Kidney (tissue), 14 donors: ENCODE results near the gene TFDP1. TPM values are rescaled to one million over a fixed set of nuclear protein-coding genes. Genes with fewer than 3 reads are reported as not detected.

ENCODE experiments used
- DNase-seq, 5 donors: peaks; one replicate each; pipeline ENCODE4 v3.0.0-alpha.2; 2013 to 2020
- FAIRE-seq: peaks from 2 replicates; lab custom pipeline; 2012; peaks lifted over from hg19 to GRCh38; lab: Jason Lieb, UNC
- H3K27ac ChIP-seq, 2 donors: one replicate each; pipeline ENCODE4 v1.7.0; 2013; ENCODE audit warnings: low read depth in 2 of 2, low read length in 2 of 2, inconsistent platforms in 1 of 2
- H3K27me3 ChIP-seq: one replicate; pipeline ENCODE4 v1.7.1; 2013; ENCODE audit warnings: low read length, inconsistent platforms; ENCODE audit not compliant: control insufficient read depth, insufficient read depth
- H3K36me3 ChIP-seq, 3 donors: one replicate each; pipeline versions ENCODE4 v1.7.0 to v1.7.1; 2013; ENCODE audit warnings: low read length in 3 of 3, control low read depth in 1 of 3, inconsistent platforms in 1 of 3; ENCODE audit not compliant: insufficient read depth in 3 of 3, control insufficient read depth in 2 of 3
- H3K4me1 ChIP-seq, 3 donors: one replicate each; pipeline versions ENCODE4 v1.7.0 to v1.7.1; 2013; ENCODE audit warnings: low read length in 3 of 3, inconsistent platforms in 1 of 3, low read depth in 1 of 3; ENCODE audit not compliant: control insufficient read depth in 2 of 3, insufficient read depth in 2 of 3
- H3K4me3 ChIP-seq, 3 donors: one replicate each; pipeline versions ENCODE4 v1.7.0 to v1.8.1; 2013; ENCODE audit warnings: low read length in 3 of 3, control low read depth in 1 of 3, inconsistent platforms in 1 of 3
- H3K9ac ChIP-seq, 3 donors: one replicate each; pipeline versions ENCODE4 v1.7.0 to v1.7.1; 2013; ENCODE audit warnings: low read length in 3 of 3, control low read depth in 1 of 3, inconsistent platforms in 1 of 3
- H3K9me3 ChIP-seq, 3 donors: one replicate each; pipeline versions ENCODE4 v1.7.0 to v1.7.1; 2013; ENCODE audit warnings: low read length in 3 of 3, control low read depth in 1 of 3, inconsistent platforms in 1 of 3; ENCODE audit not compliant: control insufficient read depth in 2 of 3, insufficient read depth in 1 of 3
- CTCF ChIP-seq: IDR thresholded peaks from 3 replicates; pipeline ENCODE4 v1.5.1; 2012; ENCODE audit warnings: mild to moderate bottlenecking, moderate library complexity, borderline replicate concordance; ENCODE audit not compliant: insufficient read depth; ENCODE audit errors: extremely low read depth
- intact Hi-C: fragments of 100-400 bp; cut with DNase I; formaldehyde crosslinking; loops from one replicate; pipeline ENCODE4 v1.11.1; 2022
- polyA plus RNA-seq: library from polyadenylated mRNA; stranded (reverse); fragments of 350-450 nt; fragmentation: Illumina TruSeq; extraction: RNeasy Lipid Tissue Mini Kit (QIAGEN cat#74804); gene quantifications from one replicate; pipeline ENCODE4 v1.2.3, GENCODE V29; 2014; ENCODE audit warnings: low read depth, low replicate concordance; ENCODE audit not compliant: insufficient read depth
- total RNA-seq: library from RNA; stranded (reverse); fragmentation: NEBNext Ultra II Directional; extraction: Animal tissue kit (Norgen Biotek cat#: 25700); gene quantifications from one replicate; pipeline ENCODE4 v1.2.1, GENCODE V29; 2021
- donor health status: control.
- donor health status: control.
- donor health status: control.
- donor health status: control.
- donor health status: control.
- donor health status: DM: yes; HTN: yes; CAD: no.
- donor health status: Normal renal cell carcinoma (clear cell type).

The TFDP1 gene
- total and polyA plus RNA-seq, 2 donors from 2014 or later, result 33.8 to 46.9 TPM

GRCh38 chr13:113671066-113672001, 86.8 kb downstream of the TFDP1 start:
- peaks cover 0 to 3% (median 0%) of the 10 kb centered on the region in 3 donors for H3K9me3 ChIP-seq
- DNase-seq (peak in 2 of 5 donors; percentile 39 to 66), FAIRE-seq (no peak)
- intact Hi-C loops, result no loop called here
- H3K27me3 ChIP-seq, result no peaks in the 10 kb centered on the region
- no peak overlapping the region for H3K9ac ChIP-seq
- H3K27ac ChIP-seq, result no peak overlapping the region
- H3K36me3 ChIP-seq, result no peaks in the 10 kb centered on the region
- no peaks in the 10 kb centered on the region for H3K4me1 ChIP-seq
- TF ChIP-seq CTCF, result no peak
- no peak overlapping the region for H3K4me3 ChIP-seq

GRCh38 chr13:113672002-113672651, 87.6 kb downstream of the TFDP1 start:
- intact Hi-C loops, result no loop called here
- H3K4me3 ChIP-seq, result peak overlapping the region in 1 of 3 donors; percentile 7
- H3K27ac ChIP-seq, result no peak overlapping the region
- TF ChIP-seq CTCF, result no peak
- no peaks in the 10 kb centered on the region for H3K27me3 ChIP-seq
- no peaks in the 10 kb centered on the region for H3K36me3 ChIP-seq
- no peak overlapping the region for H3K9ac ChIP-seq
- peak in 1 of 5 donors; percentile 21 for DNase-seq
- H3K4me1 ChIP-seq, result no peaks in the 10 kb centered on the region
- FAIRE-seq, result no peak
- peaks cover 0 to 3% (median 0%) of the 10 kb centered on the region in 3 donors for H3K9me3 ChIP-seq

Other genes with a start within 250 kb of the TFDP1 start
- 9.6 TPM for gene GRTP1, start 220.6 kb upstream of the TFDP1 start, total RNA-seq
- 18.3 TPM for gene GRTP1, start 220.6 kb upstream of the TFDP1 start, polyA plus RNA-seq
- 1.5 TPM for gene ADPRHL1, start 131.3 kb upstream of the TFDP1 start, total RNA-seq
- 1.1 TPM for gene ADPRHL1, start 131.3 kb upstream of the TFDP1 start, polyA plus RNA-seq
- 19.5 TPM for gene DCUN1D2, start 94.0 kb upstream of the TFDP1 start, total RNA-seq
- 7.6 TPM for gene DCUN1D2, start 94.0 kb upstream of the TFDP1 start, polyA plus RNA-seq
- 0.16 TPM for gene ATP4B, start 73.4 kb downstream of the TFDP1 start, total RNA-seq
- 0.45 TPM for gene ATP4B, start 73.4 kb downstream of the TFDP1 start, polyA plus RNA-seq
- gene GRK1, start 82.5 kb downstream of the TFDP1 start, total RNA-seq, result not detected
- not detected for gene GRK1, start 82.5 kb downstream of the TFDP1 start, polyA plus RNA-seq
- 29.3 TPM for gene TMEM255B, start 174.5 kb downstream of the TFDP1 start, total RNA-seq
- gene TMEM255B, start 174.5 kb downstream of the TFDP1 start, polyA plus RNA-seq, result 11.9 TPM